Mononuclear cell (primary cell): ENCODE measurements around the gene YEATS4. TPM values are rescaled to one million over a fixed set of nuclear protein-coding genes. Genes with fewer than 3 reads are reported as not detected.

Experiments used
- H3K27me3 ChIP-seq: 2 replicates; pipeline ENCODE4 v1.6.0; 2011; ENCODE audit warnings: low read length, control low read depth; ENCODE audit not compliant: insufficient read depth
- H3K4me1 ChIP-seq: 2 replicates; pipeline ENCODE4 v1.5.1; 2011; ENCODE audit warnings: mild to moderate bottlenecking, low read length, control low read depth; ENCODE audit not compliant: insufficient read depth
- H3K4me3 ChIP-seq: 2 replicates; pipeline ENCODE4 v1.5.1; 2011; ENCODE audit warnings: mild to moderate bottlenecking, low read length, moderate library complexity
- H3K9me3 ChIP-seq: 2 replicates; pipeline ENCODE4 v1.5.1; 2011; ENCODE audit warnings: low read depth, mild to moderate bottlenecking, control low read depth, low read length
- total RNA-seq: library from RNA; depleted of rRNA; stranded (reverse); fragments of >200 nt; gene quantifications from one replicate; pipeline ENCODE4 v1.2.3, GENCODE V29; 2012

Gene YEATS4
- total RNA-seq, 1 donor, result 32.3 TPM

DNA sequence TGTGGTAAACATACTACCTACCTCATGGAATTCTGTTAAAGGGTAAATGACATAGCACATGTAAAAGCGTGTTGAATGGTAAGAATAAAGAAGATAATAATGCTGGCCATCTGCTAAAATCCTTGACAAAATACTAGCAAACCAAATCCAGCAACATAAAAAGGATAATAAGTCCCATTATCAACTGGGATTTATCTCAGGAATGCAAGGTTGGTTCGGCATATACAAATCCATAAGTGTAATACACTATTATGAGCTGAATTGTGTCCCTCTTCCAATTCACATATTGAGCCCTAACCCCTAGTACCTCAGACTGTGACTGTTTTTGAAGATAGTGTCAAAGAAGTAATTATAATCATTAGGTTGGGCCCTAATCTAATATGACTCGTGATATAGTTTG lies 37.4 kb downstream of the YEATS4 start:
- Histone ChIP-seq H3K27me3 (no peaks in the 10 kb centered on the region), H3K9me3 (peaks cover 10% of the 10 kb centered on the region), H3K4me1 (no peaks in the 10 kb centered on the region), H3K4me3 (no peak overlapping the region)

DNA sequence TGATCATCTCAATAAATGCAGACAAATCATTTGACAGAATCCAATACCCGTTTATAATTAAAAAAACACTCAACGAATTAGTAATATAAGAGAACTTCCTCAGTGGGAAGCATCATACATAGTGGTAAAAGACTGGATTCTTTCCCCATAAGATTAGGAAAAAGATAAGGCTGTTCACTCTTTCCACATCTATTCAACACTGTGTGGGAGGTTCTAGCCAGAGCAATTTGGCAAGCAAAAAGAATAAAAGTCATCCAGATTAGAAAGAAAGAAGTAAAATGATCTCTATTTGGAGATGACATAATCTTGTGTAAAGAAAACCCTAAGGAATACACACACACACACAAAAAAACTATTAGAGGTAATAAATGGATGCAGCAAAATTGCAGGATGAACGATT lies 38.4 kb downstream of the YEATS4 start:
- Histone ChIP-seq H3K4me3 (no peak overlapping the region), H3K4me1 (no peaks in the 10 kb centered on the region), H3K27me3 (no peaks in the 10 kb centered on the region), H3K9me3 (peaks cover 10% of the 10 kb centered on the region)

DNA sequence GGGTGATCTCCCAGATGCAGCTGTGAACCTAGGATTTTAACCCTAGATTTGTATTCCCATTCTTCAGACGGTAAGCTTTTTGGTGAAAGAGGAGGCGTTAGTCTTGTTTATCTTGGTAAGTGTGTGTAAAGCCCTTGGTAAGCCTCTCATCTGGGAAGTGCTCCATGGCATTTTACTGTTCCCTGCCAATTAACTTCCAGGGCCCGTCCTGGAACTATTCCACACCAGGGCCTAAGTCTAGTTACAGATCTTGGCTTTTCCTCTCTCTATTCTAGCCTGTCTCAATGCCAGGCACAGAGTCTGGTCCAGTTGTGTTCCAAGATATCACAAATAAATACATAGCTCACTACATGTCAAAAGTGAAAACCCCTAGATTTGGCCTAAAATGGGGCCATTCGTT lies 42.4 kb downstream of the YEATS4 start:
- Histone ChIP-seq H3K9me3 (peaks cover 1% of the 10 kb centered on the region), H3K27me3 (no peaks in the 10 kb centered on the region), H3K4me3 (no peak overlapping the region), H3K4me1 (no peaks in the 10 kb centered on the region)

DNA sequence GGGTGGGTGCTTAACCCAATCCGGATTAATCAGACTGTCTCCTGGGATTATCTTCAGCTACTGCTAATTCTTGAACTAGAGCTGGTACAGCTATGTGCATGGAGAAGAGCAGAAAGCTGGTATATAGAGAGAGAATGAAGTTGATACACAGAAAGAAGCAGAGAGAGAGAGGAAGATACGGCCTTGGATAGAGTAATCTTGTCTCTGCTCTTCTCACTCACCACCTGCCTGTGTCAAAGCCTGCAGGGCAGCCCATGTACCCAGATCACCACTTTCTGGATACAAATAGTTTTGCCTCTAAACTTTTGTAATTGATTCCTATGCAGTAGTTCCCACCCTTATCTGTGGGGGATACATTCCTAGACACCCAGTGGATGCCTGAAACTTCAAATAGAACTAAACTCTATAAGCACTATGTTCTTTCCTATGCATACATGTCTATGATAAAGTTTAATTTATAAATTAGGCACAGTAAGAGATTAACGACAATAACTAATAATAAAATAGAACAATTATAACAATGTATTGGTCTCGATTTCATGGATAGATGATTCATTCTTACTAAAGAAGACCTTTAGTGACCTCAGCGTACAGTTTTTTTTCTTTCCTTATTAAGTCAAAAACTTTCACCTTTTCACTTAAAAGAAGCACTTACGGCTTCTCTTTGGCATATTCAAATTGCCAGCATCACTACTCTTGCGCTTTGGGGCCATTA lies 45.5 kb downstream of the YEATS4 start:
- H3K4me3 ChIP-seq, result no peak overlapping the region
- no peaks in the 10 kb centered on the region for H3K27me3 ChIP-seq
- H3K9me3 ChIP-seq, result no peaks in the 10 kb centered on the region
- no peaks in the 10 kb centered on the region for H3K4me1 ChIP-seq

DNA sequence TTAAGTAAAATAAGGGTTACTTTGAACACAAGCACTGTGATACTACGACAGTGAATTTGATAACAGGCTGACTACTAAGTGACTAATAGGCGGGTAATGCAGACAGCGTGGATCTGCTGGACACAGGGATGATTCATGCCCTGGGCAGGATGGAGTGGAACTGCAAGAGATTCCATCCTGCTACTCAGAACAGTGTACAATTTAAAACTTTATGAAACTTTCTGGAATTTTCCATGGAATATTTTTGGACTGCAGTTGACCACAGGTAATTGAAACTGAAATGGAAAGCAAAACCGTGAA lies 46.0 kb downstream of the YEATS4 start:
- Histone ChIP-seq H3K4me3 (no peak overlapping the region), H3K9me3 (no peaks in the 10 kb centered on the region), H3K27me3 (no peaks in the 10 kb centered on the region), H3K4me1 (no peaks in the 10 kb centered on the region)

DNA sequence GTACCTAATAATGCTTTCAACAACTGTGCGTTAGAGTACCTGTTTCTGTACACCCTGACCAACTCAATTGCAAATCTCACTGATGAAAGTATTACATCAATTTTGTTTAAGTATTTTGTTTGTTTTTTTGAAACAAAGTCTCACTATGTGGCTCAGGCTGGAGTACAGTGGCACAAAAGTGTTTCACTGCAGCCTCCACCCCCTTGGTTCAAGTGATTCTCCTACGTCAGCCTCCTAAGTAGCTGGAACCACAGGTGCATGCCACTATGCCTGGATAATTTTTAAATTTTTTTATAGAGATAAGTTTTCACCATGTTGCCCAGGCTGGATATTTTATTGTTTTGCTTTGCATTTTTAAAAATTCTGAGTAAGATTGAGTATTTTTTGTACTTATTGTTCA lies 46.7 kb downstream of the YEATS4 start:
- Histone ChIP-seq H3K9me3 (no peaks in the 10 kb centered on the region), H3K4me3 (no peak overlapping the region), H3K27me3 (no peaks in the 10 kb centered on the region), H3K4me1 (no peaks in the 10 kb centered on the region)

DNA sequence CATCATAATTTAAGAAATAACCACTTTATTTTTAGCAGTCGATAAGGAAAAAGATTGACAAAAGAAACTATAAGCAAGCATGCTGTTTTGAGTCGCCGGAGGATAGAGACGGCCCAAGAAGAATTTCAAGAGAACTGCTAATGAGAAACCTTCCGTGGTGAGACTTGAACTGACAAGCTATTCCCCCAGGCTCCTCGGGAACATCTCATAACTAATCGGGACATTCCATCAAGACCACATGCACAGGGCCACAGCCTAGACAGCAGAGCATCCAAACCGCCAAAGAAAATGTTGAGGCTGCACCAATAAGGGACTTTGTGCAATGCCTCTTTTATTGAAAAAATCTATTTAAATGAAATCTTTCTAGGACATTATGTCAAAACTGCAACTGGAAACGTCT lies 51.0 kb downstream of the YEATS4 start:
- Histone ChIP-seq H3K9me3 (no peaks in the 10 kb centered on the region), H3K27me3 (no peaks in the 10 kb centered on the region), H3K4me1 (no peaks in the 10 kb centered on the region)

DNA sequence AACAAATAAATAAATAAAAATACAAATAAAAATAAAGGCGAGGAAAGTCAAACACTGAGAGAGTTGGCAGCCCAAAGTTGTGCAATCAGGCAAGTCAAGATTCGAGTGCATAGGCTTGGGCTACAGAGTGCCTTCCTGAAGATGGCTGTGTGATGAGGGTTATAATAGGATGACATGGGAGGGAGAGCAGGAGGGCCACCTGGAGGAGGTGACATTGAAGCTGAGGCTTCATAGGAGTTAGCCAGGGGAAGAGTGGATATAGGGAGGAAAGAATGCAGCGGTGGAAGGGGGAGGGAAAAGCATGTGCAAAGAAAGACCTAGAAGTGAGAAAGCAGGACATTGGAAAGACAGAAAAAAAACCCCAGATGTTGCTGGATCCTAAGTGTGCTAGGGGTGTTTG lies 53.1 kb downstream of the YEATS4 start:
- no peaks in the 10 kb centered on the region for H3K27me3 ChIP-seq
- H3K9me3 ChIP-seq, result no peaks in the 10 kb centered on the region
- no peak overlapping the region for H3K4me3 ChIP-seq
- H3K4me1 ChIP-seq, result no peaks in the 10 kb centered on the region

More for the DNA sequence above, 51.0 kb downstream of the YEATS4 start:
- no peak overlapping the region for H3K4me3 ChIP-seq

DNA sequence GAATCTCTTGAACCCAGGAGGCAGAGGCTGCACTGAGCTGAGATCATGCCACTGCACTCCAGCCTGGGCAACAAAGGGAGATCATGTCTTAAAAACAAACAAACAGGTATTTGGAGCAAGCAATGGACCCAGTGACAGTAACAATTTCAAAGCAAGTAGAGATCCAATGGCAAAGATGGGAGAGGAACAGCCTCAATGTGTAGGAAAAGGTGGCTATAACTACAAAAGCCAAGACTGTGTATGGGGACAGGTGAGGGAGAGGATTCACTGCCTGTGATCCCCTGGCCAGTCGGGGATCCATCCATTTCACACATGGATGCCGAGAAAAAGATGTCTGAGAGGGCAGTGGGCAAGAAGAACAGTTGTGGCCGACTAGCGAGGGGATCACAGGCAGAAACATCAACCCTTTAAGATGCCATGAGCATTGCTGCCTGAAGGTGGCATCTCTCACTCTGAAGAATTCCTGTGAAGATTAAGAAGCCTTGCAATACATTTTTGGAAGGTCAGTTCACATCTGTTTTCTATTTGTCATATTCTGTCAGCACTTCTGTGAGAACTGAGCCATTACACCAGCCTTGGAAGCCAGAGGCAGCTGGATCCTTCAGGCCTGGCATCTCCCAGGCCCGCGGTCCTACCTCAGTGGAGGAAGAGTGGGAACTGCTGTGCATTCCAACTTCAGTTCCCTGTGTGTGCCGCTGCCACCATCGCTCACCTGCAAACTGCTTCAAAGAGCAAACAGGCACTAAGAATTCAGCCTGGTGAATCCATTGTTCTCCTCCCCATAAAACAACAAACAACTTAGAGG lies 56.1 kb downstream of the YEATS4 start:
- H3K27me3 ChIP-seq, result no peaks in the 10 kb centered on the region

DNA sequence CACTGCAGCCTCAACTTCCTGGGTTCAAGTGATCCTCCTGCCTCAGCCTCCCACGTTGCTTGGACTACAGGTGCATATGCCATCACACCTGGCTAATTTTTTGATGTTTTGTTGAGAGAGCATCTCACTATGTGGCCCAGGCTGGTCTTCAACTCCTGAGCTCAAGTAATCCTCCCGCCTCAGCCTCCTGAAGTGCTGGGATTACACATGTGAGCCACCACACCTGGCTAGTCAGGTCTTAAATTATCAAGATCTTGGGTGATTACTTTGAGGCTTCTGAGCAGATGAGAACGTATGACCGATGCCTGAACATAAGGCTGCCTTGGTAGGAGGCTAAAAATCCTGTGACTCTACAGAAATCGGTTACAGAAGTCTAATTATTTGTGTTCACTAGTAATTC lies 57.7 kb downstream of the YEATS4 start:
- H3K4me1 ChIP-seq, result no peaks in the 10 kb centered on the region
- H3K27me3 ChIP-seq, result no peaks in the 10 kb centered on the region
- H3K4me3 ChIP-seq, result no peak overlapping the region
- H3K9me3 ChIP-seq, result no peaks in the 10 kb centered on the region

More for the DNA sequence above, 56.1 kb downstream of the YEATS4 start:
- Histone ChIP-seq H3K4me1 (no peaks in the 10 kb centered on the region), H3K9me3 (no peaks in the 10 kb centered on the region), H3K4me3 (no peak overlapping the region)

DNA sequence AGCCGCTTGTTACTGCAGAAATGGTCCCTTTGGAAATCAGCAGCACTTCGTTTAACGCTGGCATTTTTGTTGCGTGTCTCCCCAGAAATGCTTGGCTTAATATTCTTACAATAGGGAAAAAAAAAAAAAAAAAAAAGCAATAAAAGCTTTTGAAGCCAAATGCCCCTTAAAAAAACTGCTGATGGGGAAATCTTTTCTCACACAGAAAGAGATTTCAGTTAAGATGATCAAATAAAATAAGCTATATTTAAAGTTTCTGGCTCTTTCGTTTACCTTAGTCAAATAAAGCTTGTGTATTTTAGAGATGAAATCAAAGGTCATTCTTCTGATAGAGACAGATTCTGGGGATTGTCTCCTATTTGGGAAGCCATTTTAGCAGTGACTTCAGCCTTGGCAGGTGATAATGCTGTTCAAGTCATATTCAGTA lies 58.2 kb downstream of the YEATS4 start:
- no peaks in the 10 kb centered on the region for H3K4me1 ChIP-seq
- H3K9me3 ChIP-seq, result no peaks in the 10 kb centered on the region
- H3K27me3 ChIP-seq, result no peaks in the 10 kb centered on the region
- no peak overlapping the region for H3K4me3 ChIP-seq

DNA sequence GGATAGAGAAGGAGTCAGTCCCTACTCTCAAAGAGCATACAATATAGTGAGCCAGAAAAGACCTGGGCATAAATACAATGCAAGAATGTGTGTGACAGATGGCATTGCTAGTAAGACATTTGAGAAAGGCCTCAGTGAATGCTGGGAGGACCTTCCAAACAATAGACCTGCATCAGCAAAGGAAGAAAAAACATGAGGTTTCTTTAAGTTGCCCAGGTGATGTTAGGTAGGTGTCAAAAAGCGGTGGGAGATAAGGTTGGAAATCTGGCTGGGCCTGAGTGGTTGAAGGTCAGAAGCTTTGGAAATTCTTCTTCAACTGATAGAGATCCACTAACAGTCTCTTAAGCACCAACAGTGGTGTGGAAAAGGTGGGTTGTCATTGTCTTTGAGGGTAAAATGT lies 60.2 kb downstream of the YEATS4 start:
- H3K27me3 ChIP-seq, result no peaks in the 10 kb centered on the region
- no peaks in the 10 kb centered on the region for H3K4me1 ChIP-seq
- no peaks in the 10 kb centered on the region for H3K9me3 ChIP-seq
- no peak overlapping the region for H3K4me3 ChIP-seq

DNA sequence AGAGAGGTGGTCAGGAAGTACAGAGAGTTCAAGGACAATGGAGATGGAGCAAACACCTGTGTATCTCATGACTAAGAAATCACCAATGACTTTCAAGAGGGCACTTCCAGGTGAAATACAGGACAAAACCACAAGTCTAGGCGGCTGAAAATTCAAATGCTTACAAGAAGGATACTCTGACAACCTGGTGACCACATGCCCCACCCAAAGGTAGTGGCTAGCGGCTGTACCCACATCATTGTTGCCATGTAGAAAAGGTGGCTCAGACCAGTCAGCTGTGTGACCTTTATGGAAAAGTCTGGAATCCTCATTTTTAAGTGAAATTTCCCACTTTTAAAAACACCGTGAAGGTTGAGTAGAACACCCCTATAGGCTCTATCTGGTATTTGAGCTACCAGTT lies 62.0 kb downstream of the YEATS4 start:
- no peaks in the 10 kb centered on the region for H3K27me3 ChIP-seq
- no peak overlapping the region for H3K4me3 ChIP-seq
- no peaks in the 10 kb centered on the region for H3K4me1 ChIP-seq
- H3K9me3 ChIP-seq, result no peaks in the 10 kb centered on the region

DNA sequence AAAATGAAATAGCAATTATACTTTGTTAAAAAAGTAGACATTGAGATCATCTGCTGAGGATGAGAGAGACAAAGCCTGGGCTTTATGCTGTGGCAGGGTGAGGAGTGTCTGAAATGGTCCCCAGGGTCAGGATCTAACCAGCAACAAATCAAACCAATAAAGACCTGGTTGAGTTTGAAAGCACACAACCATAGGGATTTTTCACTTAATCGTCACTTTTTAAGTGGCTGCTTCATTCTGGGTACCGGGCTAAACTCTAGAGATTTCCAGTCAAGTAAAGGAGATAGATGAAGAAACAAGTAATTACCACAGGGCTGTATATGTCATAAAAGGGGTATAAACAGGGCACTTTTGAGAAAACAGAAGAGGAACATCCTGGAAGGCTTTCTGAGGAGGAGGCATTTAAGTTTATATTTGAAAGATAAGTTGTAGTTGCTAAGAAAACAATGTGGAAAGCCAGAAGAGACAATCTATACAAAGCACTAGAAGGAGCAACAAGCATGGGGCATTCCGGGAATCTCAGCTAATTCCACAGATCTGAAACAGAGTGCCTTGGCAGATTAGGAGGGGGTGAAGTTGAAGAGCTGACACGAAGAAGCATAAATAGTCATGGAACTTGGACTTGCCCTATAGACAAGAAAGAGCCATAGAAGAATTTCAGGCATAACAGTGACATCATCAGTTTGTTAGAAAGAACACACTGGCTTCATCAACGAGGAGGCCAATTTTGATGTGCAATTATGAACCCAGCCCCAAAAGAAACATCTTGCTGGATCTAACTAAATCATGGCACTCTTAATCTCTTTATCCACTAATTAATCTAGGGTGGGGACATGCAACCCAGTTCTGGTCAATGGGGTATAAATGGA lies 63.7 kb downstream of the YEATS4 start:
- Histone ChIP-seq H3K27me3 (no peaks in the 10 kb centered on the region), H3K9me3 (no peaks in the 10 kb centered on the region), H3K4me3 (no peak overlapping the region), H3K4me1 (no peaks in the 10 kb centered on the region)

DNA sequence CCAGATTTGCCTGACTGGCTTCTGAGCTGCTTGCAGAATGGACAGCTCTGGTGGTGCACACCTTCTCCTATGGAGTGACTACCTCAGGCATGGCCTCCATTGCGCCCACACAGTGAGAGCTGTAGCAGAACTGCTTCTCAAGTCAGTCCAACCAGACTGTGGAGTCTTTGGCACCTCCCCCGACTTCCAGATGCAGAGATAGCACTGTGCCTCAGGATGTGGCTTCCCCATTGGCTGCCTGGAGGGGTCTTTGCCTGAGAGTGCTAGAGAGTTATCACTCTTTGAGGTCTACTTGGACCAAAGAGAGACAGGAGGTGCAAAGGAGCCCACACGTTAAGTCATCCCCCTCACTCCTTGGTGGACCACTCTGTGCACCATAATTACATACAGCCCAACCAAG lies 65.9 kb downstream of the YEATS4 start:
- no peaks in the 10 kb centered on the region for H3K27me3 ChIP-seq

More for the DNA sequence above, 65.9 kb downstream of the YEATS4 start:
- H3K4me3 ChIP-seq, result no peak overlapping the region
- H3K9me3 ChIP-seq, result no peaks in the 10 kb centered on the region
- H3K4me1 ChIP-seq, result no peaks in the 10 kb centered on the region
